ENCODE measurements around the gene IL37.

IL37 gene

GRCh38 chr2:112910865-112911264 is at the start of gene IL37:
TSS of gene IL37 (plus strand) at chr2:112911165. CDS start at chr2:112913013, 1,848 bp downstream.
- DNase-seq (ENCODE audit: low spot score), result no peak

DNA sequence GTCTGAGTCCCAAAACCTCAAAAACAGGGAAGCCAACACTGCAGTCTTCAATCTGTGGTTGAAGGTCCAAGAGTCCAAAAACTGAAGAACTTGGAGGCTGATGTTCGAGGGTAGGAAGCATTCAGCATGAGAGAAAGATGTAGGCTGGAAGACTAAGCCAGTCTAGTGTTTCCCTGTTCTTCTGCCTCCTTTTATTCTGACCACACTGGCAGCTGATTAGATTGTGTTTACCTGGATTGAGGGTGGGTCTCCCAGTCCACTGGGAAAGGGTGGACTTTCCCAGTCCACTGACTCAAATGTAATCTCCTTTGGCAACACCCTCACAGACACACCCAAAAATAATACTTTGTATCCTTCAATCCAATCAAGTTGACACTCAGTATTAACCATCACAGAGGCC is 46.9 kb upstream of the IL37 start:
- DNase-seq (ENCODE audit: low spot score), result no peak

GRCh38 chr2:112866128-112866835 is 44.7 kb upstream of the IL37 start:
- no peak for DNase-seq (ENCODE audit: low spot score)

- no peak for DNase-seq (ENCODE audit: low spot score)
These were observed 43.0 kb upstream of the IL37 start for GRCh38 chr2:112867701-112868631.

GRCh38 chr2:112869258-112869842 is 41.6 kb upstream of the IL37 start:
- no peak for DNase-seq (ENCODE audit: low spot score)

GRCh38 chr2:112870841-112871835 is 39.8 kb upstream of the IL37 start:
- DNase-seq (ENCODE audit: low spot score), result no peak

GRCh38 chr2:112876257-112876970 is 34.6 kb upstream of the IL37 start:
- DNase-seq (ENCODE audit: low spot score), result no peak

DNA sequence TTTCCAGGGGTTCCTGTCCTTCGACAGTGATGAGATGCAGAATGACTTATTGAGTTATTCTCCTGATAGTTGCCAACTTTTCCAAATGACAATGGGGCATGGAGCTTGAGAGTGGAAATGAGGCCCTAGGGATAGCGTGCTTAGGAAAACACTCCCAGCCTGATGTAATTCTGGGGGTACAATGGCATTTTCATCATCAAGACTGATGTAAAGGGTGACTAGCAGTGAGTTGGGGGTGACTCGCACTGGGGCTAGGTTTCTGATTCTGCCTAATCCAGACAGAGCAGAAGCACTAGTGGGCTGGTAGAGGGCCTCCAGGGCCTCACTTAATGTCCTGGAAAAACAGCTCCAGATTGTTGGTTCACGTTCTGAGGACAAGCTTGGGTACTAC is 34.0 kb upstream of the IL37 start:
- no peak for DNase-seq (ENCODE audit: low spot score)

DNA sequence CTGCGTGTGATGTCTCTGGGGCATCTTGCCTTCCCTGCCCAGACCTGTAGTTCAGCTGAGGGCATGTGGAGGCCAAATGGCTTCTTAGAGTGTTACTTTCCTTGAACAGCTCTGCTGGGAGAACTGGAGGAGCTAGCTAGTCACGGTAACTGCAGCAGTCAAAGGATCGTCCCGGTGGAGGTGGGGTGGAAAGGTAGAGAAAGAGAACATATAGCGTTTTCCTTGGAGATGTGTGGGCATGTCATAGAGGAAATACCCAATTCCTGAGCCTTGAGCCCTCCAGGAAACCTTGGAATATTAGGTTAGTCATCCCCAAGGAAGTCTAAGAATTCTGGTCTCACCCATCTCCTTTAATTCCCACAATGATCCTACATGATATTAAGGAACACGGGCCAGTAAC is 33.5 kb upstream of the IL37 start:
- peak; percentile 24 for DNase-seq (ENCODE audit: low spot score)

DNA sequence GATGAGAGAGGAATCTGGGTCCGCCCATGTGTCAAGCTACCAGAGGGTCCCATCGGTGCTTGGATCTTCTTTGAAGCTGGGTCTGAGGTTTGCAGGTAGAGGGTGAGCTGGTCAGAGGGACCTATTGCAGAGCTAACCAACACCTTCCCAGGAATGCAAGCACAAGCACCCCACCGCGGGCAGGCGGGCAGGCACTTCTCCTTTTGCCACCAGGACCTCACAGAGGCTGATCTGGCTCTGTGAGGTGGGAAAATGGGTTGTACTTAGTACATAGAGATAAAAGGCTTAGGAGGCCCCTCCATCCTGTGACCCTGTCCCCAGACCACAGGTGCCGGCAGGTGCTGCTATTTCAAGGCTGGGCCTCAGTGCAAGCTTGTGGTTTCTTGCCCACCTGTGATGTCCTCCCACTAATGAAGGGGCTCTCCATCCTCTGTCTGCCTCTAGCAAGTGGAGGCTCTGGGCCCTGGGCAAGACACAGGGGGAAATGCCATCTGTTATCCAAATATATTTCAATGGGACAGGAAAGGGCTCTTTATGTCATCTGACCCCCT is 31.4 kb upstream of the IL37 start:
- DNase-seq (ENCODE audit: low spot score), result no peak

DNA sequence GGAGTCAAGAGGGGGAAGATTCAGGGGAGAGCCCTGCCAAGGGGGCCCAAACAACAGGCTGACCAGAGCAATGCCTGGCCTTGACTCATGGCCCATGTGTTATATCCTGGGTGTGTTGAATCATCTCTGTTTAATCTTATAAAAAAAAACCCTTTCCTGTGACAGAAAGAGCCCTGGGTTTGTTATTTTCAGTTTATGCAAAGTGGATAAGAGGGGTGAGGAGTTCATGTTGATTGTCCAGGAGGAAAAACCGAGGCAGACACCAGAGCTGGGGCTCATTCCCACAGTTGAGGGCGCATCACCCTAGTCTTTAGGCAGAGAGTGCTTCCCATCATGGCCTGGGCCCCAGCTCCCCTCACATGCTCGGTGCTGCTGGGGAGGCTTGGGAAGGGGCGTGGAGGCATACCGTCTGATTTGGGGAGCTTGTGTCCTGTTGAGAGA is 30.9 kb upstream of the IL37 start:
- DNase-seq (ENCODE audit: low spot score), result no peak

GRCh38 chr2:112880696-112881095 is 30.3 kb upstream of the IL37 start:
- no peak for DNase-seq (ENCODE audit: low spot score)

DNA sequence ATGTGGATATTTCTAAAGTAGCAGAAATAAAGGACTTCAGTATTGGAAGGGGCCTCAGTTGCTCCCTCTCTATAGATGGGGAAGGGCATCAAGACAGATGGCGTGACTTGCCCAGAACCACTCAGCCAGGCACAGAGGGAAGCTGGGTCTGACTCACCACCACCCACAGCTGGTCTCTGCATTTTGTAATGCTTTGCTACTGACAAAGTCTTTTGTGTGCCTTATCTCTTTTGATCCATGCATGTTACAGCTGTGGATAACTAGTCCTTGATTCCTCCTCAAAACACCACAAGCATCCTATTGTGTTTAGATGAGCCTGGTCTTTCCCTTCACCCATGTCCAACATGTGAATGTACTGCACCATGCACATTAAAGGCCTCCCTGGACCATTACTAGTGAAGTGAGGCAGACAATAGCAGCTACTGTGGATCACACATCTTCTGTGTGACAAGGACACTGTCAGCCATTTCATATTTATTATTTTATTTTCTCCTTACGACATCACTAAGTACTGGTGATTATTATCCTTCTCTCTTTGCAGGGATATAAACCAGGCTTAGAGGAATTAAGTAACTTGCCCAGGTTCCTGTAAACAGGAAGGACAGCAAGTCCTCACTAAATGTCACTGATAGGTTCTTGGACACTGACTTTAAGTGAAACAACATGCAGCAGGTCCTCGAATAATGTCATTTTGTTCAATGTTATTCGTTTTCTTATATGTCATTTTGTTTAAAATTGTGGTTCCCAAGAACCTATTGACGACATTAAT is 29.6 kb upstream of the IL37 start:
- peak; percentile 50 for DNase-seq (ENCODE audit: low spot score)

- DNase-seq (ENCODE audit: low spot score), result no peak
These were observed 27.3 kb upstream of the IL37 start for GRCh38 chr2:112883669-112884068.

DNA sequence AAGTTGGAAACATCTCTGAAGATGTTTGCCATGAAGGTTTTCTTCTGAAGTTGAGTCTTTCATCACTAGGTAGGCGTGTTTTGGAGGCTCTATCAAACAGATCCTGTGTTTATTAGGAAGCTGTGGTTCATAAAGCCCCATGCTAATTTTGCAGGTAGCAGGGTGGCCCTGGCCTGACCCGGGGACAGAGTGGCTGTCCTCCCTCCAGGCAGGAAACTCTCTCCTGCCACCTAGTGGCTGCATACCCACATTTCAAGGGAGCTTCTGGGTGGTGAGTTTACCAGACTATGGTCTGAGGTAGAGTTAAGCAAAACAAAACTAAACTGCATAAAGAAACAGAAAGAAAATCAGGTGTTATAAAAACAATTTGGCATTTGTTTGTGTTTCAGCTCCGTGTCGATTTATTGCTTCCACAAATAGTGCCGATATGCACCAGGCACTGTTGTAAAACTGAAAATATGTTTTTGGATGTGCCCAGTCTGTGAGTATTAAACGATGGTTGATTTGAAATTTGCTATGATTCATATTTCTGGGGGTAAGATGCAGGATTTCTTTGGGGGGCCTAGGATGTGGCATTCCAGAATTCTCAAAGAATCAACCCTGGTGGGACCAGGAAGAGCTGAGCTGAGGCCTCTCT is 26.0 kb upstream of the IL37 start:
- peak; percentile 23 for DNase-seq (ENCODE audit: low spot score)

- DNase-seq (ENCODE audit: low spot score), result no peak
These were observed 25.5 kb upstream of the IL37 start for GRCh38 chr2:112885506-112885902.

- DNase-seq (ENCODE audit: low spot score), result no peak
These were observed 24.7 kb upstream of the IL37 start for GRCh38 chr2:112886291-112886690.

DNA sequence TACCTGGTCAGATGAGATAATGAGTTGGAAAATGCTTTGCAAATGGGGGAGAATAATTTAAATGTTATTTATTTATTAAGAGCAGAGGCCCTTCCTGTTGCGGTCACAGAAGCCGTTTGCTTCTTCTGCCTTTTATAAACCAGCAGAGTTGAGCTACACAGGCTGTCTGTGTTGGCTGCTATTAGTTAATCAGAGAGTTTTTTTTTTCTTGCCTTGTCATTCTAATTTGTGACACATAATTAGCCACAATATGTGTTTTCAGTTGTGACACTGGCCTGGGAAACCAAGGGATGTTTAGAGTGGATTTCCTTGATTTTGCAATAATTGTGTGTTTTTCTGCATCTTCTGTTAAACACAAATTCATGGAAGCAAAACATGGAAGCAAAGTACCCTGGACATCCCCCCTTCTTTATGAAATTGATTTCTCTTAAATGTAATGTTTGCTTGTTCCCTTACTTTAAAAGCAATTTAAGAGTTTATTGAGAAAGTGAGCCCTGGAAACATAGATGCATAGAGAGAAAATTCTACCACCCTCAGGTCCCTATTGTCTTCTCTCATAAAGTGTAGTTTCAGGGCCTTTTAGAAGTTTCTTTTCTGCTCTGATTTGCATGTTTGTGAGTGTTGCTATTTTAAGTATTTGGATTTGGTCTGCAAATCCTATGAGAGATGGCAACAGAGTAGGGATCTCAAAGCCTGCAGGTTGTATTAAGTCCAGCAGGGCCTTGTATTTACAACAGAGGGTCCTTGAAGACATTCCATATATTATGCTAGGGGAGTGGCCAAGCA is 22.8 kb upstream of the IL37 start:
- DNase-seq (ENCODE audit: low spot score), result no peak

- no peak for DNase-seq (ENCODE audit: low spot score)
These were observed 21.0 kb upstream of the IL37 start for GRCh38 chr2:112889976-112890375.
